ENCODE results near the gene IQGAP3.

DNA sequence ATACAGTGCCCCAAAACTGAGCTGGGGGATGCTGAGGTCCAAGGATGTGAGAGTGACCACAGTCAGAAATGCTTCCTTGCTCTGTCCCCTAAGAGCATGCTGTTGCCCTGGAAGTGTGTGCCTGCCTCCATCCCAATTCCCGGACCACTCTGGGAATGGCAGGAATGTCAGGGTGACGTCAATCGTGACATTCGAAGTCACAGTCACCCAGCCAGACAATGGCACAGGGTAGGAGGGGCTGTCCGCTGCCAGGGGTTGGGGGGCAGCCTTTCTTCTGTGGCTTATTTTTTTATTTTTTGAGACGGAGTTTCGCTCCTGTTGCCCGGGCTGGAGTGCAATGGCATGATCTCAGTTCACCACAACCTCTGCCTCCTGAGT is 94.1 kb downstream of the IQGAP3 start:
- TF ChIP-seq, protein P1, sequence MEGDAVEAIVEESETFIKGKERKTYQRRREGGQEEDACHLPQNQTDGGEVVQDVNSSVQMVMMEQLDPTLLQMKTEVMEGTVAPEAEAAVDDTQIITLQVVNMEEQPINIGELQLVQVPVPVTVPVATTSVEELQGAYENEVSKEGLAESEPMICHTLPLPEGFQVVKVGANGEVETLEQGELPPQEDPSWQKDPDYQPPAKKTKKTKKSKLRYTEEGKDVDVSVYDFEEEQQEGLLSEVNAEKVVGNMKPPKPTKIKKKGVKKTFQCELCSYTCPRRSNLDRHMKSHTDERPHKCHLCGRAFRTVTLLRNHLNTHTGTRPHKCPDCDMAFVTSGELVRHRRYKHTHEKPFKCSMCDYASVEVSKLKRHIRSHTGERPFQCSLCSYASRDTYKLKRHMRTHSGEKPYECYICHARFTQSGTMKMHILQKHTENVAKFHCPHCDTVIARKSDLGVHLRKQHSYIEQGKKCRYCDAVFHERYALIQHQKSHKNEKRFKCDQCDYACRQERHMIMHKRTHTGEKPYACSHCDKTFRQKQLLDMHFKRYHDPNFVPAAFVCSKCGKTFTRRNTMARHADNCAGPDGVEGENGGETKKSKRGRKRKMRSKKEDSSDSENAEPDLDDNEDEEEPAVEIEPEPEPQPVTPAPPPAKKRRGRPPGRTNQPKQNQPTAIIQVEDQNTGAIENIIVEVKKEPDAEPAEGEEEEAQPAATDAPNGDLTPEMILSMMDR (IDR thresholded peaks at IDR 0.05): no peak
- TF ChIP-seq POLR2AphosphoS5 (IDR thresholded peaks at IDR 0.05) (peak in 1 of 2 donors; percentile 37), POLR2A (IDR thresholded peaks at IDR 0.05; ENCODE audit: low read depth) (no peak)

Measured in esophagus muscularis mucosa (tissue), 3 donors.